ENCODE results near the gene ACTG2. TPM values are rescaled to one million over a fixed set of nuclear protein-coding genes. Genes with fewer than 3 reads are reported as not detected.

ACTG2 gene
- total and polyA plus RNA-seq, 10 of the 15 experiments (the other 5 are each of a cell fraction or from before 2014, with no cell fraction given): 0.06 to 0.97 (median 0.12) TPM; not detected in 7

DNA sequence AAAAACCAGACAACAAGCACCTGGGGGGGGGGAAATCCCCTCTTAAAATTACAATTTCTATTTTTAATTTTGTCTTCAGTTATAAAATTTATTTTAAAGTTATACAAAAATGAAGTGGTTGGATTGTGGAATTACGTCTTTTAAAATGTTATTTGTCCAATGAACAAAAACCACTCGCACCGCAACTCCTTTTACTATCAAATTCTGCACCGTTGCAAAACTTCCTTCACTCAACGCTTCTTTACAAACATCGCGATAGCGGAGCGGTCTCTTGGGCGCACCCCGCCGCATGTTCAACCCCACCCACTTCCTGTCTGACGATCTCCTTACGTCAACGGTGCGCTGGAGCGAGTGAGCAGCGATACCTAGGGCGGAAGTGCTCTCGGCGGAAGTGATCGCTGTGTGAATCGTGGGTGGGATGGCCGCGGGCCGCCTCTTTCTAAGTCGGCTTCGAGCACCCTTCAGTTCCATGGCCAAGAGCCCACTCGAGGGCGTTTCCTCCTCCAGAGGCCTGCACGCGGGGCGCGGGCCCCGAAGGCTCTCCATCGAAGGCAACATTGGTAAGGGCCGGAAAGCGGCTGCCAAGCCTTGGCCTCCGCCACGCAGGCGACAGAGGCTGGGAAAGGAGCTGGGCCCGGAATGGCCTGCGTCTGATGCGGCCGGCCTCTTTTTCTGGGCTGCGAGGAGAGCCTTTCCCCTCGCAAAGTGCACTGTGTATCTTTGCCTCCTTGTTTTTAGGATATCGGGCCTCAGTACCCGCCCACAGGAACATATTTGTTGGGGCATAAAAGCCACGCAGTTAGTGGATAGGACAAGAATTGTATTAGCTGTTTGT is 33.9 kb downstream of the ACTG2 start, which contains the start of gene DGUOK (continued):
- TF ChIP-seq, protein P1, sequence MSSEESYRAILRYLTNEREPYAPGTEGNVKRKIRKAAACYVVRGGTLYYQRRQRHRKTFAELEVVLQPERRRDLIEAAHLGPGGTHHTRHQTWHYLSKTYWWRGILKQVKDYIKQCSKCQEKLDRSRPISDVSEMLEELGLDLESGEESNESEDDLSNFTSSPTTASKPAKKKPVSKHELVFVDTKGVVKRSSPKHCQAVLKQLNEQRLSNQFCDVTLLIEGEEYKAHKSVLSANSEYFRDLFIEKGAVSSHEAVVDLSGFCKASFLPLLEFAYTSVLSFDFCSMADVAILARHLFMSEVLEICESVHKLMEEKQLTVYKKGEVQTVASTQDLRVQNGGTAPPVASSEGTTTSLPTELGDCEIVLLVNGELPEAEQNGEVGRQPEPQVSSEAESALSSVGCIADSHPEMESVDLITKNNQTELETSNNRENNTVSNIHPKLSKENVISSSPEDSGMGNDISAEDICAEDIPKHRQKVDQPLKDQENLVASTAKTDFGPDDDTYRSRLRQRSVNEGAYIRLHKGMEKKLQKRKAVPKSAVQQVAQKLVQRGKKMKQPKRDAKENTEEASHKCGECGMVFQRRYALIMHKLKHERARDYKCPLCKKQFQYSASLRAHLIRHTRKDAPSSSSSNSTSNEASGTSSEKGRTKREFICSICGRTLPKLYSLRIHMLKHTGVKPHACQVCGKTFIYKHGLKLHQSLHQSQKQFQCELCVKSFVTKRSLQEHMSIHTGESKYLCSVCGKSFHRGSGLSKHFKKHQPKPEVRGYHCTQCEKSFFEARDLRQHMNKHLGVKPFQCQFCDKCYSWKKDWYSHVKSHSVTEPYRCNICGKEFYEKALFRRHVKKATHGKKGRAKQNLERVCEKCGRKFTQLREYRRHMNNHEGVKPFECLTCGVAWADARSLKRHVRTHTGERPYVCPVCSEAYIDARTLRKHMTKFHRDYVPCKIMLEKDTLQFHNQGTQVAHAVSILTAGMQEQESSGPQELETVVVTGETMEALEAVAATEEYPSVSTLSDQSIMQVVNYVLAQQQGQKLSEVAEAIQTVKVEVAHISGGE (CRISPR knock-in tag; IDR thresholded peaks at IDR 0.05): peak; percentile 9; the same call in 1 of the 2 replicates
- TF ChIP-seq ZZZ3 (IDR thresholded peaks at IDR 0.05; ENCODE audit: control insufficient read depth, insufficient read length, low read depth) (no peak), ZNF384 (IDR thresholded peaks at IDR 0.05; ENCODE audit: borderline replicate concordance, low read depth, low read length) (no peak), SP1 (IDR thresholded peaks at IDR 0.05; ENCODE audit: low read depth, low read length) (peak; percentile 73), POU2F2 (IDR thresholded peaks at IDR 0.05; ENCODE audit: borderline replicate concordance, low read depth, low read length) (peak; percentile 80; the same call in 2 of the 3 replicates), HDAC6 (IDR thresholded peaks at IDR 0.05; ENCODE audit: unreplicated experiment) (no peak), RFX5 (IDR thresholded peaks at IDR 0.05; ENCODE audit: low read depth, low read length) (no peak), SMAD5 (IDR thresholded peaks at IDR 0.05; ENCODE audit: low read depth) (peak; percentile 75; the same call in 1 of the 2 replicates), HDGF (IDR thresholded peaks at IDR 0.05) (peak; percentile 94), BRCA1 (IDR thresholded peaks at IDR 0.05; ENCODE audit: low read depth, low read length) (peak; percentile 82), SMC3 (IDR thresholded peaks at IDR 0.05; ENCODE audit: borderline replicate concordance, low read length) (peak; percentile 20; the same call in 1 of the 2 replicates)
- TF ChIP-seq, protein P2, sequence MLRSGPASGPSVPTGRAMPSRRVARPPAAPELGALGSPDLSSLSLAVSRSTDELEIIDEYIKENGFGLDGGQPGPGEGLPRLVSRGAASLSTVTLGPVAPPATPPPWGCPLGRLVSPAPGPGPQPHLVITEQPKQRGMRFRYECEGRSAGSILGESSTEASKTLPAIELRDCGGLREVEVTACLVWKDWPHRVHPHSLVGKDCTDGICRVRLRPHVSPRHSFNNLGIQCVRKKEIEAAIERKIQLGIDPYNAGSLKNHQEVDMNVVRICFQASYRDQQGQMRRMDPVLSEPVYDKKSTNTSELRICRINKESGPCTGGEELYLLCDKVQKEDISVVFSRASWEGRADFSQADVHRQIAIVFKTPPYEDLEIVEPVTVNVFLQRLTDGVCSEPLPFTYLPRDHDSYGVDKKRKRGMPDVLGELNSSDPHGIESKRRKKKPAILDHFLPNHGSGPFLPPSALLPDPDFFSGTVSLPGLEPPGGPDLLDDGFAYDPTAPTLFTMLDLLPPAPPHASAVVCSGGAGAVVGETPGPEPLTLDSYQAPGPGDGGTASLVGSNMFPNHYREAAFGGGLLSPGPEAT (IDR thresholded peaks at IDR 0.05; ENCODE audit: low read depth): peak; percentile 87
- TF ChIP-seq, protein P3, sequence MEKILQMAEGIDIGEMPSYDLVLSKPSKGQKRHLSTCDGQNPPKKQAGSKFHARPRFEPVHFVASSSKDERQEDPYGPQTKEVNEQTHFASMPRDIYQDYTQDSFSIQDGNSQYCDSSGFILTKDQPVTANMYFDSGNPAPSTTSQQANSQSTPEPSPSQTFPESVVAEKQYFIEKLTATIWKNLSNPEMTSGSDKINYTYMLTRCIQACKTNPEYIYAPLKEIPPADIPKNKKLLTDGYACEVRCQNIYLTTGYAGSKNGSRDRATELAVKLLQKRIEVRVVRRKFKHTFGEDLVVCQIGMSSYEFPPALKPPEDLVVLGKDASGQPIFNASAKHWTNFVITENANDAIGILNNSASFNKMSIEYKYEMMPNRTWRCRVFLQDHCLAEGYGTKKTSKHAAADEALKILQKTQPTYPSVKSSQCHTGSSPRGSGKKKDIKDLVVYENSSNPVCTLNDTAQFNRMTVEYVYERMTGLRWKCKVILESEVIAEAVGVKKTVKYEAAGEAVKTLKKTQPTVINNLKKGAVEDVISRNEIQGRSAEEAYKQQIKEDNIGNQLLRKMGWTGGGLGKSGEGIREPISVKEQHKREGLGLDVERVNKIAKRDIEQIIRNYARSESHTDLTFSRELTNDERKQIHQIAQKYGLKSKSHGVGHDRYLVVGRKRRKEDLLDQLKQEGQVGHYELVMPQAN (conservative IDR thresholded peaks at IDR 0.05): peak; percentile 81
- TF ChIP-seq, protein P4, sequence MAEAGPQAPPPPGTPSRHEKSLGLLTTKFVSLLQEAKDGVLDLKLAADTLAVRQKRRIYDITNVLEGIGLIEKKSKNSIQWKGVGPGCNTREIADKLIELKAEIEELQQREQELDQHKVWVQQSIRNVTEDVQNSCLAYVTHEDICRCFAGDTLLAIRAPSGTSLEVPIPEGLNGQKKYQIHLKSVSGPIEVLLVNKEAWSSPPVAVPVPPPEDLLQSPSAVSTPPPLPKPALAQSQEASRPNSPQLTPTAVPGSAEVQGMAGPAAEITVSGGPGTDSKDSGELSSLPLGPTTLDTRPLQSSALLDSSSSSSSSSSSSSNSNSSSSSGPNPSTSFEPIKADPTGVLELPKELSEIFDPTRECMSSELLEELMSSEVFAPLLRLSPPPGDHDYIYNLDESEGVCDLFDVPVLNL (IDR thresholded peaks at IDR 0.05; ENCODE audit: low read depth, low read length): no peak
- TF ChIP-seq, protein P5, sequence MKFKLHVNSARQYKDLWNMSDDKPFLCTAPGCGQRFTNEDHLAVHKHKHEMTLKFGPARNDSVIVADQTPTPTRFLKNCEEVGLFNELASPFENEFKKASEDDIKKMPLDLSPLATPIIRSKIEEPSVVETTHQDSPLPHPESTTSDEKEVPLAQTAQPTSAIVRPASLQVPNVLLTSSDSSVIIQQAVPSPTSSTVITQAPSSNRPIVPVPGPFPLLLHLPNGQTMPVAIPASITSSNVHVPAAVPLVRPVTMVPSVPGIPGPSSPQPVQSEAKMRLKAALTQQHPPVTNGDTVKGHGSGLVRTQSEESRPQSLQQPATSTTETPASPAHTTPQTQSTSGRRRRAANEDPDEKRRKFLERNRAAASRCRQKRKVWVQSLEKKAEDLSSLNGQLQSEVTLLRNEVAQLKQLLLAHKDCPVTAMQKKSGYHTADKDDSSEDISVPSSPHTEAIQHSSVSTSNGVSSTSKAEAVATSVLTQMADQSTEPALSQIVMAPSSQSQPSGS (IDR thresholded peaks at IDR 0.05; ENCODE audit: low read length): peak; percentile 70
- TF ChIP-seq, protein P6, sequence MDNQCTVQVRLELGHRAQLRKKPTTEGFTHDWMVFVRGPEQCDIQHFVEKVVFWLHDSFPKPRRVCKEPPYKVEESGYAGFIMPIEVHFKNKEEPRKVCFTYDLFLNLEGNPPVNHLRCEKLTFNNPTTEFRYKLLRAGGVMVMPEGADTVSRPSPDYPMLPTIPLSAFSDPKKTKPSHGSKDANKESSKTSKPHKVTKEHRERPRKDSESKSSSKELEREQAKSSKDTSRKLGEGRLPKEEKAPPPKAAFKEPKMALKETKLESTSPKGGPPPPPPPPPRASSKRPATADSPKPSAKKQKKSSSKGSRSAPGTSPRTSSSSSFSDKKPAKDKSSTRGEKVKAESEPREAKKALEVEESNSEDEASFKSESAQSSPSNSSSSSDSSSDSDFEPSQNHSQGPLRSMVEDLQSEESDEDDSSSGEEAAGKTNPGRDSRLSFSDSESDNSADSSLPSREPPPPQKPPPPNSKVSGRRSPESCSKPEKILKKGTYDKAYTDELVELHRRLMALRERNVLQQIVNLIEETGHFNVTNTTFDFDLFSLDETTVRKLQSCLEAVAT (IDR thresholded peaks at IDR 0.05): peak; percentile 80
